ENCODE results near the gene CA9.

The CA9 gene

GRCh38 chr9:35679766-35680330, 6.1 kb downstream of the CA9 start:
- no peak for DNase-seq

GRCh38 chr9:35680331-35681105, 6.8 kb downstream of the CA9 start:
- DNase-seq = no peak

GRCh38 chr9:35681341-35682002, 7.7 kb downstream of the CA9 start:
- DNase-seq = no peak

GRCh38 chr9:35682051-35682450, 8.3 kb downstream of the CA9 start:
- DNase-seq = no peak

GRCh38 chr9:35682520-35683315, 9.0 kb downstream of the CA9 start:
- DNase-seq = no peak

GRCh38 chr9:35683323-35683722, 9.6 kb downstream of the CA9 start:
- DNase-seq = no peak

GRCh38 chr9:35684921-35685320, 11.2 kb downstream of the CA9 start:
- no peak for DNase-seq

GRCh38 chr9:35685506-35685905, 11.8 kb downstream of the CA9 start:
- no peak for DNase-seq

GRCh38 chr9:35686222-35687203, 12.8 kb downstream of the CA9 start:
- DNase-seq = no peak

- no peak for DNase-seq
Observed at GRCh38 chr9:35687306-35687705, 13.6 kb downstream of the CA9 start.

- DNase-seq = no peak
Observed at GRCh38 chr9:35687972-35688557, 14.3 kb downstream of the CA9 start.

GRCh38 chr9:35688558-35689541, 15.1 kb downstream of the CA9 start:
- no peak for DNase-seq

GRCh38 chr9:35689542-35690293, 16.0 kb downstream of the CA9 start, which contains the start of gene TPM2:
TSS of gene TPM2 (minus strand) at chr9:35689925. CDS start at chr9:35689817, 108 bp downstream.
- no peak for DNase-seq

GRCh38 chr9:35690294-35690613, 16.5 kb downstream of the CA9 start:
- DNase-seq = no peak

- DNase-seq = peak; percentile 9
Observed at GRCh38 chr9:35690614-35691333, 17.0 kb downstream of the CA9 start.

GRCh38 chr9:35691334-35691650, 17.6 kb downstream of the CA9 start:
- no peak for DNase-seq

GRCh38 chr9:35691757-35692301, 18.1 kb downstream of the CA9 start:
- DNase-seq = no peak

- DNase-seq = no peak
Observed at GRCh38 chr9:35695943-35696401, 22.2 kb downstream of the CA9 start.
